Measurements from ENCODE around the gene ACVR1B. TPM values are rescaled to one million over a fixed set of nuclear protein-coding genes. Genes with fewer than 3 reads are reported as not detected.

Gene ACVR1B
- total and polyA plus RNA-seq, 2 of the 8 experiments (the other 6 are each of a cell fraction or from before 2014, with no cell fraction given) = 16.0 to 19.2 TPM

DNA sequence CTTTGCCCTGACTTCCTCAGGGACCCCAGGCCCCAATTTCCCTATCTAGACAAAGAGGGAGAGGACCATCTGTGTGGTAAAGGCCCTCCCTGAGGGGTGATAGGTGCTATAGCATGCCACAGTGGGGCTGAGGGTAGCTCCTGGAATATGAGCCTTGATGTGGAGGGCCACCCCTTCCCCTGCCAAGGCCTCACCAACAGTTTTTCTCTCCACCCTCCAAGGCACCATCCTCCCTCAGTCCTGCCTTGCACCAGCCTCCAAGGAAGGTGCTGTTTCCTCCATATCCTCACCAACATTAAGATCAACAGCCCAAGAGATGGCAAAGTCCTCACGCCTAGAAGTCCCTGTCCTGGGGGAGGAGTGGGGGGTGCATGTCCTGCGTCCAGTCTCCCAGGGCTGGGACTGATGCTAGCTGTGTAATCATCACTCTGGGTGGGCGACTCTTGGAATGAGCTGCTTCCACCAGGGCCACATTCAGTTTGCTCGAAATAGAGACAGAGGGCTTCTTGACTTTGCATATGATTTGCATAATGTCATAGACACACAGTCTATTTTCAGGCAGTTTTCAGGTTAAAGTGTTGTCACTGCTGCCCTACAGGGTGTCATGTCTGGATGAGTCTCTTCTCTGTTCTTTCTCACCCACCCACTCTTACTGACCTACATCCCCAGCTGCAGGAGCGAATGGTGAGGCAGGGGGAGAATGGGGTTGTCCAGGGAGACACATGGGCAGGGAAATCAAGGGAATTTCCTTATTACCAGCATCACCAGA is 26.8 kb upstream of the ACVR1B start:
- Histone ChIP-seq H3K23me2 (ENCODE audit: low read depth, low read length) (no peaks in the 10 kb centered on the region; the same call in 1 of the 2 replicates), H3K18ac (ENCODE audit: extremely low read depth, low read length) (no peak overlapping the region), H2BK12ac (ENCODE audit: low read depth, low read length) (no peak overlapping the region), H4K91ac (replicated peaks; ENCODE audit: insufficient read length, low read length) (no peak overlapping the region), H3K4ac (replicated peaks; ENCODE audit: insufficient read length, low read depth, low read length) (no peak overlapping the region), H4K5ac (ENCODE audit: insufficient read length, low read depth, low read length) (no peak overlapping the region), H2BK15ac (ENCODE audit: low read length) (peak overlapping the region; percentile 72; the same call in 1 of the 2 replicates), H3K79me1 (ENCODE audit: low read depth, low read length) (no peaks in the 10 kb centered on the region), H3K79me2 (ENCODE audit: control insufficient read depth in 1 of 2, insufficient read depth in 2 of 2, low read length in 2 of 2) (no peaks in the 10 kb centered on the region), H3K4me2 (ENCODE audit: insufficient read depth in 1 of 2, low read depth in 2 of 2, low read length in 2 of 2) (no peak overlapping the region), H4K8ac (ENCODE audit: extremely low read depth, insufficient read depth, low read length) (no peak overlapping the region), H2AFZ (ENCODE audit: low read length) (no peak overlapping the region), H3K27me3 (replicated peaks in 1 of 4; ENCODE audit: control insufficient read depth in 3 of 4, extremely low read depth in 1 of 4, insufficient read depth in 3 of 4, low read length in 3 of 4) (peaks cover 0 to 8% (median 5%) of the 10 kb centered on the region in 4 experiments; a peak in 4 of 7 replicates), H3K23ac (ENCODE audit: insufficient read length) (no peak overlapping the region), H2AK5ac (ENCODE audit: low read depth, low read length) (no peak overlapping the region), H3K27ac (ENCODE audit: low read depth, low read length) (no peak overlapping the region), H3K4me1 (replicated peaks in 1 of 4; ENCODE audit: control insufficient read depth in 3 of 4, insufficient read depth in 4 of 4, low read length in 3 of 4) (peaks cover 2 to 12% (median 7%) of the 10 kb centered on the region in 4 experiments), H2BK20ac (ENCODE audit: low read length) (no peak overlapping the region), H2BK120ac (replicated peaks; ENCODE audit: low read depth, low read length) (no peak overlapping the region), H4K20me1 (replicated peaks in 1 of 2; ENCODE audit: control insufficient read depth in 1 of 2, insufficient read depth in 2 of 2, low read length in 2 of 2) (no peaks in the 10 kb centered on the region), H3K56ac (replicated peaks; ENCODE audit: insufficient read length, low read depth, low read length) (no peak overlapping the region), H3K36me3 (ENCODE audit: control insufficient read depth in 2 of 4, insufficient read depth in 4 of 4, low read length in 3 of 4) (no peaks in the 10 kb centered on the region), H3K9me3 (ENCODE audit: insufficient read depth in 2 of 2, low read depth in 1 of 2, low read length in 1 of 2) (no peaks in the 10 kb centered on the region), H2BK5ac (ENCODE audit: low read depth, low read length) (no peak overlapping the region), H3K4me3 (ENCODE audit: extremely low read depth in 1 of 4, insufficient read depth in 2 of 4, low read depth in 3 of 4, low read length in 4 of 4) (no peak overlapping the region), H3K14ac (ENCODE audit: insufficient read length) (no peak overlapping the region), H3K9ac (replicated peaks in 1 of 4; ENCODE audit: extremely low read depth in 1 of 4, low read depth in 3 of 4, low read length in 3 of 4) (no peak overlapping the region)
- ChIA-PET POLR2A (ENCODE audit: partially characterized antibody) (no interaction called here), CTCF (ENCODE audit: partially characterized antibody) (interaction anchor here (0.9 to 12.9 kb wide), 16 partner anchors 14 to 266 kb away, joined by 3 to 234 read pairs (median 10); partner anchors contain the start of genes ACVRL1 and ANKRD33)
- no peak for FAIRE-seq
- WGBS, 2 experiments (ENCODE audit: extremely low coverage in 1 of 2, insufficient coverage in 1 of 2, insufficient read length in 1 of 2, insufficient replicate concordance in 2 of 2, low coverage in 1 of 2, low lambda C conversion rate in 2 of 2, missing lambda C conversion rate in 1 of 2) = 85% methylated on average over 5 of the region's 5 CpGs; no CpG with 5 or more reads in 1 of the 2 experiments
- TF ChIP-seq GABPA (IDR thresholded peaks at IDR 0.05; ENCODE audit: borderline replicate concordance, insufficient read depth, low read length) (no peak), RNF2 (IDR thresholded peaks at IDR 0.05; ENCODE audit: borderline replicate concordance, low read depth, low read length, missing control alignments, poor library complexity, severe bottlenecking) (no peak), FOSL1 (IDR thresholded peaks at IDR 0.05; ENCODE audit: insufficient read depth, low read depth, low read length) (no peak), EP300 (IDR thresholded peaks at IDR 0.05; ENCODE audit: borderline replicate concordance in 1 of 2, low read depth in 2 of 2, low read length in 2 of 2) (no peak)
- DNase-seq (ENCODE audit: low read depth in 1 of 2, low spot score in 2 of 2) = no peak
